GM12874 (cell line): Measurements from ENCODE around the gene FBLN5.

Experiments
- CTCF ChIP-seq: IDR thresholded peaks from 2 replicates; pipeline ENCODE4 v1.5.1; 2011; ENCODE audit warnings: low read depth, mild to moderate bottlenecking, control low read depth, low read length, moderate library complexity; ENCODE audit not compliant: insufficient read depth

The FBLN5 gene

DNA sequence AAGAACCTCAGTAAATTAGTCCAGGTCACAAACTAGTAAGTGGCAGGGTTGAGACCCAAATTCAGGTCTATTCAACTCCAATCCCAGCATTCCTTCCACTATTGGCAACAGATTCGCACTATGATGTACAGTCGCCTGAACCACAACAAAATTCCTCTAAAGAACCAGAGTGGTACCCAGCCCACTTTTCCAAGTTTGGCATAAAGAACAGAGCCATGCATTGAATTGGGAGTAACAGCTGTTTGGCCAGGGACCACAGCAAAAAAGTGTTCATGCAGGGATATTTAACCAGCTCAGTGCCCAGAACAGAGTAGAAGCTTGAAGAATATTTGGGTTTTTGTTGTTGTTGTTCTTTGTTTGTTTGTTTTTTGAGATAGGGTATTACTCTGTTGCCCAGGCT, 89.9 kb downstream of the FBLN5 start:
- no peak for TF ChIP-seq CTCF

GRCh38 chr14:91854327-91854934, 93.1 kb downstream of the FBLN5 start:
- TF ChIP-seq CTCF, result no peak

- TF ChIP-seq CTCF, result no peak
Observed at GRCh38 chr14:91851563-91851962, 95.9 kb downstream of the FBLN5 start.

- TF ChIP-seq CTCF, result no peak
Observed at GRCh38 chr14:91848504-91849001, 98.9 kb downstream of the FBLN5 start.

- no peak for TF ChIP-seq CTCF
Observed at GRCh38 chr14:91847693-91848092, 99.8 kb downstream of the FBLN5 start.

DNA sequence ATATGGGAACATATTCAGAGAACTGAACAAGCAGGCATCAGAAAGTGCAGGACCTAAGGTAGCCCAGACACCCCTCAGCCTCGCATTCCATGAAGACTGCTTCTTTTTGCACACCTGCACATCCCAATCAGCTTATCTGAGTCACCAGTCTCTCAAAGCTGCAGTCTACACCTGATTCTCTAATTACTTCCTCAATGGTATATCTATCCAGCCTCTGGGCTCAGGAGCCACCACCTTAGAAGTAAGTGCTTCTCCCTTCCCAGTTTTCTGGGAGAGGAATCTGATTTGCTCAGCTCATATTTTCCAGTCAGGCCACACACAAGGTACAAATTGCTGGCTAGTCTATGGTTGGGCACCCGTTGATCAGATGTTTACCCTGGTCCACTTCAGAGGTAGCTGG, 101.8 kb downstream of the FBLN5 start:
- TF ChIP-seq CTCF, result no peak

DNA sequence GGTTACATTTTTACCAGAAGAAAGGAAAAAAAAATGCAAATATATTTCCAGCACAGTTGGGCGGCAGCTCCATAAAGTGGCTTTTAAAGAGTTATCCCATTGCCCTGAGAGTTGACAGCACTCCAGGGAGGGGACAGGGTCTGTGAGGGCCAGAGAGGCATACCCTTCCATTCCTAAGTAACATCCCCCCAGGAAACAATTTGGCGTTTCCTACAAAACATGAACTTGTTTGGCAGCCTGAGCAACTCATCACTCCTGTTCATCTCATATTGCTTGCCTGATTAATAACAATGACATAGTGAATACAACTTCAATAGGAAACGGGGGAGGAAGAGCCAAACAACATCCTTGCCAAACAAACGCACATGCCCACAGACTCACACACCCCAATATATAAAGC, 103.5 kb downstream of the FBLN5 start:
- no peak for TF ChIP-seq CTCF
